Stomach smooth muscle (tissue), 2 donors: ENCODE results near the gene GDF10.

Experiments
- H3K27ac ChIP-seq: one replicate; pipeline ENCODE4 v1.7.0; 2013; ENCODE audit warnings: mild to moderate bottlenecking, low read length, inconsistent platforms
- H3K27me3 ChIP-seq, 2 donors: one replicate each; pipeline ENCODE4 v1.7.0; 2013; ENCODE audit warnings: low read length in 2 of 2; ENCODE audit not compliant: insufficient read depth in 2 of 2, control insufficient read depth in 1 of 2
- H3K36me3 ChIP-seq, 2 donors: one replicate each; pipeline ENCODE4 v1.7.0; 2013; ENCODE audit warnings: low read length in 2 of 2; ENCODE audit not compliant: control insufficient read depth in 2 of 2, insufficient read depth in 2 of 2
- H3K4me1 ChIP-seq: one replicate; pipeline ENCODE4 v1.7.0; 2013; ENCODE audit warnings: low read length; ENCODE audit not compliant: control insufficient read depth, insufficient read depth
- H3K4me3 ChIP-seq, 2 donors: one replicate each; pipeline ENCODE4 v1.7.0; 2013; ENCODE audit warnings: low read length in 2 of 2
- H3K9ac ChIP-seq, 2 donors: one replicate each; pipeline ENCODE4 v1.7.0; 2013; ENCODE audit warnings: low read length in 2 of 2, mild to moderate bottlenecking in 1 of 2
- H3K9me3 ChIP-seq, 2 donors: one replicate each; pipeline ENCODE4 v1.7.0; 2013; ENCODE audit warnings: low read length in 2 of 2; ENCODE audit not compliant: control insufficient read depth in 2 of 2
- donor health status: healthy.
- donor health status: Pancreatic carcinoma.

Gene GDF10

GRCh38 chr10:47326306-47326926, 26.4 kb downstream of the GDF10 start:
- H3K9ac ChIP-seq: no peak overlapping the region
- no peak overlapping the region for H3K27ac ChIP-seq
- no peak overlapping the region for H3K4me3 ChIP-seq
- H3K9me3 ChIP-seq: no peaks in the 10 kb centered on the region
- H3K4me1 ChIP-seq: no peaks in the 10 kb centered on the region
- peaks cover 4 to 5% of the 10 kb centered on the region in 2 donors for H3K27me3 ChIP-seq
- no peaks in the 10 kb centered on the region for H3K36me3 ChIP-seq

GRCh38 chr10:47326927-47327330, 26.9 kb downstream of the GDF10 start:
- H3K27ac ChIP-seq: no peak overlapping the region
- no peaks in the 10 kb centered on the region for H3K9me3 ChIP-seq
- no peaks in the 10 kb centered on the region for H3K4me1 ChIP-seq

GRCh38 chr10:47329855-47330254, 29.9 kb downstream of the GDF10 start:
- Histone ChIP-seq H3K9ac (no peak overlapping the region), H3K4me1 (no peaks in the 10 kb centered on the region), H3K9me3 (no peaks in the 10 kb centered on the region), H3K36me3 (no peaks in the 10 kb centered on the region), H3K4me3 (no peak overlapping the region), H3K27ac (no peak overlapping the region), H3K27me3 (no peaks in the 10 kb centered on the region)

More at GRCh38 chr10:47326927-47327330, 26.9 kb downstream of the GDF10 start:
- Histone ChIP-seq H3K4me3 (no peak overlapping the region), H3K27me3 (peaks cover 4 to 5% of the 10 kb centered on the region in 2 donors), H3K36me3 (no peaks in the 10 kb centered on the region), H3K9ac (no peak overlapping the region)

GRCh38 chr10:47330366-47330765, 30.4 kb downstream of the GDF10 start:
- Histone ChIP-seq H3K27ac (no peak overlapping the region), H3K36me3 (no peaks in the 10 kb centered on the region), H3K9ac (no peak overlapping the region), H3K9me3 (no peaks in the 10 kb centered on the region), H3K27me3 (no peaks in the 10 kb centered on the region), H3K4me1 (no peaks in the 10 kb centered on the region), H3K4me3 (no peak overlapping the region)

- no peaks in the 10 kb centered on the region for H3K36me3 ChIP-seq
- H3K27me3 ChIP-seq: no peaks in the 10 kb centered on the region
- H3K27ac ChIP-seq: no peak overlapping the region
- no peaks in the 10 kb centered on the region for H3K4me1 ChIP-seq
- H3K9me3 ChIP-seq: no peaks in the 10 kb centered on the region
- no peak overlapping the region for H3K4me3 ChIP-seq
- no peak overlapping the region for H3K9ac ChIP-seq
Observed at GRCh38 chr10:47330804-47331203, 30.8 kb downstream of the GDF10 start.

- Histone ChIP-seq H3K4me3 (no peak overlapping the region), H3K36me3 (no peaks in the 10 kb centered on the region), H3K9ac (no peak overlapping the region), H3K27ac (no peak overlapping the region), H3K9me3 (no peaks in the 10 kb centered on the region), H3K27me3 (no peaks in the 10 kb centered on the region), H3K4me1 (no peaks in the 10 kb centered on the region)
Observed at GRCh38 chr10:47331491-47331890, 31.5 kb downstream of the GDF10 start.

GRCh38 chr10:47331954-47332353, 32.0 kb downstream of the GDF10 start:
- no peaks in the 10 kb centered on the region for H3K4me1 ChIP-seq
- no peak overlapping the region for H3K9ac ChIP-seq
- no peak overlapping the region for H3K27ac ChIP-seq

GRCh38 chr10:47332371-47332770, 32.4 kb downstream of the GDF10 start:
- Histone ChIP-seq H3K27ac (no peak overlapping the region), H3K9me3 (no peaks in the 10 kb centered on the region), H3K36me3 (no peaks in the 10 kb centered on the region), H3K9ac (no peak overlapping the region), H3K27me3 (no peaks in the 10 kb centered on the region), H3K4me1 (no peaks in the 10 kb centered on the region), H3K4me3 (no peak overlapping the region)

More at GRCh38 chr10:47331954-47332353, 32.0 kb downstream of the GDF10 start:
- H3K9me3 ChIP-seq: no peaks in the 10 kb centered on the region
- no peaks in the 10 kb centered on the region for H3K36me3 ChIP-seq
- no peak overlapping the region for H3K4me3 ChIP-seq
- no peaks in the 10 kb centered on the region for H3K27me3 ChIP-seq

GRCh38 chr10:47332946-47333345, 32.9 kb downstream of the GDF10 start:
- Histone ChIP-seq H3K27me3 (no peaks in the 10 kb centered on the region), H3K4me3 (no peak overlapping the region), H3K9me3 (no peaks in the 10 kb centered on the region), H3K27ac (no peak overlapping the region), H3K36me3 (no peaks in the 10 kb centered on the region), H3K4me1 (no peaks in the 10 kb centered on the region), H3K9ac (no peak overlapping the region)

GRCh38 chr10:47333532-47333931, 33.5 kb downstream of the GDF10 start:
- Histone ChIP-seq H3K9me3 (no peaks in the 10 kb centered on the region), H3K4me1 (no peaks in the 10 kb centered on the region), H3K9ac (no peak overlapping the region), H3K4me3 (no peak overlapping the region), H3K36me3 (no peaks in the 10 kb centered on the region), H3K27ac (no peak overlapping the region), H3K27me3 (no peaks in the 10 kb centered on the region)

GRCh38 chr10:47334466-47335295, 34.7 kb downstream of the GDF10 start:
- Histone ChIP-seq H3K9ac (no peak overlapping the region), H3K36me3 (no peaks in the 10 kb centered on the region), H3K4me1 (no peaks in the 10 kb centered on the region), H3K9me3 (no peaks in the 10 kb centered on the region), H3K27me3 (no peaks in the 10 kb centered on the region), H3K4me3 (no peak overlapping the region), H3K27ac (no peak overlapping the region)
